Measurements from ENCODE around the gene C1QTNF9.
A peak's percentile ranks its signal among the peaks of the same experiment; 100 is the strongest.
"Not testable (repeated sequence)": the region's sequence is repeated elsewhere in the genome, so short reads cannot be mapped to it uniquely, and the experiment has no call there.

C1QTNF9 gene

DNA sequence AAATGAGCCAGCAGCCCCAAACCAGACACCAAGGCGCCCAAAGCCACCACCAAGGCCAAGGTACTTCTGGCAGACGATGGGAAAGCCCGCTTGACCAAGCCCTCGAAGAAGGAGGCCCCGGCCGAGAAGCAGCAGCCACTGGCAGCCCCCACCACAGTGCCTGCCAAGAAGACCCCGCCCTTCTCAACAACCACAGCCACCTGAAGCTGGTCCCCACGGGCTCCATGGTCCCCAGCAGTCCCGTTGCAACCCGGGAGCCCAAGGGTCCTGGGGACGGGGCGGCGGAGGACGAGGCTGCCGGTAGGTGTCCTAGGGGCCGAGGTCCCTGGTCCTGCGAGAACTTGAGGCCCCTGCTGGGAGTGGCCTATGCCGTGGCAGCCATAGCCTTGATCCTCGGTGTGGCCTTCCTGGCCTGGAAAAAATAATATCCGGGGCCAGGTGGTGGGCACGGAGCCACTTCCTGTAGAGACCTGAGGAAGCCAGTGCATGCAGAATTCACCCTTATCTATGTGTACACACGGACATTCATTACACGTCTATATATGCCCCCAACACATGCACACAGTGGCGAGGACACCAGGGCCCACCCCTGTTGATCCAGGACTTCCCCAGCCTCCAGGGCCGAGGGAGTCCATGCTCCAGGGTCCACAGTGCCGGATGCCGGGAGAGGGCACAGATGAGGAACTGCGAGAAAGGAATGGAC is 13.8 kb downstream of the C1QTNF9 start:
- no peak for DNase-seq (ENCODE audit: low spot score)

DNA sequence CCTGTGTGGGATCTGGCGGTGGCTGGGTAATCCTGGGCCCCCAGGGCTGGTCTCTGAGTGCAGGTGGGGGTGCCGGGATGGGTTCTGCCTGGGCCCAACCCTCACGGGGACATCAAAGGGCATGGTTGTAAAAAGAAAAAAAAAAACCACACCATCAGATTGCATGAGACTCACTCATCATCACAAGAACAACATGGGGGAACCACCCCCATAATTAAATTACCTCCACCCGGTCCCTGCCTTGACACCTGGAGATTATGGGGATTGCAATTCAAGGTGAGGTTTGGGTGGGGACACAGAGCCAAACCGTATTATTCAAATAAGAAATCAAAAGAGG is 14.3 kb downstream of the C1QTNF9 start:
- no peak for DNase-seq (ENCODE audit: low spot score)

DNA sequence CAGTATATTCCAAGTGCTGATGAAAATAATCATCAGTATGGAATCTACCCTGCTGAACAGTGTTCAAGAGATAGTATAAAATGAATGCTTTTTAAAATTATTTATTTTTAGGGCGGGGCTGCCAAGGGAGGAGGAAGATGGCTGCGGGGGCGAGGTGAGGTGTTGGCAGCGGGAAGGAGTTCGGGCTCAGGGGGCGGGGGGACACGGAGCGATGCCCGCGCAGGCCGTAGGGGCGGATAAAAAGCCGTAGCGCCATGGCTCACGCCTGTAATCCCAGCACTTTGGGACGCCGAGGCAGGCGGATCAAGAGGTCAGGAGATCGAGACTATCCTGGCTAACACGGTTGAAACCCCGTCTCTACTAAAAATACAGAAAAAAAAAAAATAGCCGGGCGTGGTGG is 18.2 kb downstream of the C1QTNF9 start:
- not testable (repeated sequence) for DNase-seq (ENCODE audit: low spot score)

DNA sequence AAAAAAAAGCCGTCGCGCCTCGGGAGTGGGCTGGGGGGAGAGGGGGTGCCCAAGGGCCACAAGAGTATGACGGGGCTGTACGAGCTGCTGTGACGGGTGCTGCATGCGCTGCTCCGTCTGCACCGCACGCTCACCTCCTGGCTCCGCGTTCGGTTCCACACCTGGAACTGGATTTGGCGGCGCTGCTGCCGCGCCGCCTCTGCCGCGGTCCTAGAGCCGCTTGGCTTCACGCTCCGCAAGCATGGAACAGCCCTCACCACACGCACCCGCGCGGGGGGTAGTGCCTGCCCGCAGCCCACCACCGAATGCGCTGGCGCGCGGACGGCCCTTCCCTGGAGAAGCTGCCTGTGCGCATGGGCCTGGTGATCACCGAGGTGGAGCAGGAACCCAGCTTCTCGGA is 18.8 kb downstream of the C1QTNF9 start:
- no peak for DNase-seq (ENCODE audit: low spot score)

DNA sequence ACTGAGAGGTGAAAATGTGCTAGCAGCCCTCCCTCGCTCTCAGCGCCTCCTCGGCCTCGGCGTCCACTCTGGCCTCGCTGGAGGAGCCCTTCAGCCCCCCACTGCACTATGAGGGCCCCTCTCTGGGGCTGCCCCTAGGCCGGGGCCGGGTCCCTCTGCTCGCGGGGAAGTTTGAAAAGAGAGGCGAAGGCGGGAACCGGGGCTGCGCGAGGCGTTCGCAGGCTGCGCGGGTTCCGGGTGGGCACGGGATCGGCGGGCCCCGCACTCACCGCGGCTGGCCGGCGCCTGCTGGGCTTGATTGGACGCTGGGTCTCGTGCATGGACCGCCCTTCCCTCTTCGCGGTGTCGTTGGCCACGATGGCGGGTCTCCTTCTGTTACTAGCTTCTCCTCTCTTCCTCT is 29.3 kb downstream of the C1QTNF9 start:
- no peak for DNase-seq (ENCODE audit: low spot score)

DNA sequence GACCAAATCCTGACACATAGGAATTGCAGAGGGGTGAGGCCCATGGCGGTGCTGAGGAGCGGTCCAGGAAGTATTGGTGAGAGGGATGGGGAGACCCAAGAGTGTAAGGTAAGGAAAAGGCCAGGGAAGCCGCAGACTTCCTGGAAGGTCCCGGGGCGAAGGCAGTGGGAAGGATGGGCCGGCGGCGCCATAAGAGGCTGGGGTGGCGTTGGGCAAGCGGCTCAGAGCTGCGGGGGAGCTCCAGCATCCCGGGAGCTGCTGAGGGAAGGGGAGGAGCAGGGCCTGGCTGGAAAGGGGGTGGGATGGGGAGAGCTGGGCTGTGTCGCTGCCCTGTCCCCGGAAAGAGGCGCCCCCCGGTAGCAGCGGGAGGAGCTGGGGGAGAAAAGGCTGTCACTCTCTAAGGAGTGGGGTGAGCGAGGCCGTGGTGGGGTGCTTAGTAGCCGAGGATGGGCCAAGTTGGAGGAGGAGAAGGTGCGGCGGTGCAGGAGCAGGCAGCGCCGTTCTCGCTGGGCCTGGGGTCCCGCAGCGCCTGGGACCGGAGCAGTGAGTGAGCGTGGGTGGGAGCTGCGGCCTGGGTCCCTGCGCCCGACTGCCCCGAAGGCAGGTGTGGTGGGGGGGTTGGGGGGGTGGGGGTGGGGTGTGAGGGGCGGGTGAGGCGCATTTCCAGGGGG is 30.7 kb downstream of the C1QTNF9 start:
- no peak for DNase-seq (ENCODE audit: low spot score)

DNA sequence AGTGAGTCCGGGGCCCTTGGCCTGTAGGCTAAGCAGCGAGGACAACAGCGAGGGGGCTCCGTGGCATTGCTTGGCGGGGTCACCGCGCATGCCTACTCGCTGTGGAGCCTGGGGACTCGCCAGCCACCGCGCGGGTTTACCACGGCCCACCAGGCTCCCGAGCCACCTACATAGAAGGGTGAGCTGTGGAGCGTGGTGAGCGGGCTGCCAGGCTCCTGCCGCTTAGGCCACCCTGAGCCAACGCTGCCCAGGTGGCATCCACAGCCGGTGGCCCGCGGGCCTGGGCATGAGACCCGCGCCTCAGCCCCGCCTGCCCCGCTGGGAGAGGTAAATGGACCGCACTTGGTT is 31.2 kb downstream of the C1QTNF9 start:
- no peak for DNase-seq (ENCODE audit: low spot score)

DNA sequence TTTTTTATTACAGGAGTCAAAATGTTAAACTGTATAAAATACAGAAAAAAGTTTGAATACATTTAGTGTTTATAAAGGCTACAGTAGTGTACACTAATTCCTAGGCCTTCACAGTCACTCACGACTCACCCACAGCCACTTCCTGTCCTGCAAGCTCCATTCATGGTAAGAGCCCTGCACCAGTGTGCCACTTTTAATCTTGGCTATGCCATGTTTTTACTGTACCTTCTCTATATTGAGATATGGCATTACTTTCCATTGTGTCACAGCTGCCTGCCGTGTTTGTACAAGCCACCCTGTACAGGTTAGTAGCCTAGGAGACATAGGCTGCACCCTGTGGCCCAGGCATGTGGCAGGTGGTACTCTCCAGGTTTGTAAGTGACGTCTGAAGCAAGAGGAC is 32.1 kb downstream of the C1QTNF9 start:
- peak; percentile 10 for DNase-seq (ENCODE audit: low spot score)

DNA sequence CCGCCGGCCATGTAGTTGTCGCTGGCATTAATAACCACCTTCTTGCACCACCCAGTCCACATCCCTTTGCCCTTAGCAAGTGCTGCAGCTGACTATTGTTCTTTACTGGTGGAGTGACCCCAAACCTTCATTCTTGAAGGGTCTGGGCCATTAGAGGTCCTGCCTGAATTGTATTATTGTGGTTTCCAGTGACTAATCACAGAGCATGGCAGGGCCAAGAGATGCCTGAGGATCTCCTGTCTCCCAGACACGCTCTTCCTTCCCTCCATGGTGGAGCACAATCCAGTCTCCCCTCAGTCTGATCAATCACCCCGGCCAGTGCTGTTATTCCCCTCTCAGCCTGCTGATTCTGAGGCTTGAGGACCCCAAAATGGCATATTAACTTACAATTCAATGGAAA is 39.0 kb downstream of the C1QTNF9 start:
- no peak for DNase-seq (ENCODE audit: low spot score)

DNA sequence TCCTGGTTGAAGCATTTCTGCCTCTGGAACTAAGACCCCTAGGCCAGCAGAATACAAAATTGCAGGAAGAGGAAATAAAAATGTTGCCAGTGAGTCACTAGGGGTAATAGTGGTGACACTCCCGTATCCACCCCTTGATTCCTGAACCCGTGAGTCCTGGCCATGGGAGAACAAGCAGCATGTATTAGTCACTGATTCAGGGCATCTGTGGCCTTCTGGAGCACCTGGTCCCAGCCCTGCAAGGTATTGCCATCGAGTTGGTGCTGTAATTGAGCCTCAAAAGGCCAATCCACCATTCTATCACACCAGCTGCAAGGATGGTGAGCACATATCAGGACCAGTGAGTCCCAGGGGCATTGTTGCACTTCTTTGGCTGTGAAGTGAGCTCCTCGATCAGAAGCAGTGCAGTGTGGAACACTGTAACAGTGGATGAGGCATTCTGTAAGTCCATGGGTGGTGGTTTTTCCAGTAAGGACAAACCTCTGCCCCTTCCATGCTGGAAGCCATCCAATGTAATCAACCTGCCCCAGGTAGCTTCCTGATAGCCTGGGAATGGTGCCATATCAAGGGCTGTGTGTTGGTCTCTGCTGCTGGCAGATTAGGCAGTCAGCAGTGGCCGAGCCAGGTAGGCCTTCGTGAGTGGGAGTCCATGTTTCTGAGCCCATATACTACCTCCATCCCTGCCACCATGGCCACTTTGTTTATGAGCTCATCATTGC is 39.6 kb downstream of the C1QTNF9 start:
- DNase-seq (ENCODE audit: low spot score): peak; percentile 85

DNA sequence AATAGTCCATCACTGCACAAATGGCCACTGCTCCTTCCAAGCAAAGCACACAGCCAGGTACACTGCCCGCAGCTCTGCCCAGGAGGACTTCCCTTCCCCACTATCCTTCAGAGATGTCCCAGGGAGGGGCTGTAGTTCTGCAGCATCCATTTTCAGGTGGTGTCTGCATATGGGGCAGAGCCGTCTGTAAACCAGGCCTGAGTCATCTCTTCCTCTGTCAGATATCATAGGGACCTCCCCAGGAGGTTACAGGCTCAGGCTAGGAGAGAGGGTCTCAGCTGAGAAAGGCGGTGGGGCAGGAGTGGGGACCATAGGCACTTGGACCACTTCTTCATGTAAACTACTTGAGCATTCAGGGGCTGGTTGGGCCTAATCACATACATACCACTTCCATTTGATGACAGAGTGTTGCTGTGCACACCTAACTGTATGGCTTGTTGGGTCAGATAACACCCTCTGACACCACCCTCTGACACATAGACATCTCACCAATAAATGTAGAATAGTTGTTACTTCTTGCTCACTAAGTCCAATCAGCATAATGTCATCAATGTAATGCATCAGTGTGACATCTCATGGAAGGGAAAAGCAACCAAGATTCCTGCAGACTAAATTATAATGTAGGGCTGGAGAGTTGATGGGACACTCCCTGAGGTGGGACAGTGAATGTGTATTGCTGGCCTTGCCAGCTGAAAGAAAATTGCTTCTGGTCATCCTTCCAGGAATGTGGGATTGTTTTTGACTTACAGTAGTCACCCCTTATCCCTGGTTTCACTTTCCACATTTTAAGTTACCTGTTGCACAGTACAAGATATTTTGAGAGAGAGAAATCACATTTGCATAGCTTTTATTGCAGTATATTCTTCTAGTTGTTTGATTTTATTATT is 40.6 kb downstream of the C1QTNF9 start:
- not testable (repeated sequence) for DNase-seq (ENCODE audit: low spot score)

DNA sequence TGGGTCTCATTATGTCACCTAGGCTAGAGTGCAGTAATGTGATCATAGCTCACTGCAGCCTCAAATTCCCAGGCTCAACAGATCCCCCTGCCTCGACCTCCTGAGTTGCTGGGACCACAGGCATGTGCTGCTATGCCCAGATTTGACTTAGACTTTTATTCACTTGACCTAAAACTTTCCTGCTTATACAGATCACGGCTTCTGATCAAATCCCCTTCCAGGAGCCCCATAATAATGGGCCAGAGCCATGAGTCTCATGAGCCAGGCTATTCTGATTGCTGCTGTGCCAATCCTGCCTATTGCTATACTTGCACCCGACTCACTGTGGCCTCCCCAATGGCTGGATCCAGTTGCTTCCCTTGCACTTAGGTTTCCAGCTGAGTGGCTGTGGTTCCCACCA is 42.0 kb downstream of the C1QTNF9 start:
- DNase-seq (ENCODE audit: low spot score): no peak

DNA sequence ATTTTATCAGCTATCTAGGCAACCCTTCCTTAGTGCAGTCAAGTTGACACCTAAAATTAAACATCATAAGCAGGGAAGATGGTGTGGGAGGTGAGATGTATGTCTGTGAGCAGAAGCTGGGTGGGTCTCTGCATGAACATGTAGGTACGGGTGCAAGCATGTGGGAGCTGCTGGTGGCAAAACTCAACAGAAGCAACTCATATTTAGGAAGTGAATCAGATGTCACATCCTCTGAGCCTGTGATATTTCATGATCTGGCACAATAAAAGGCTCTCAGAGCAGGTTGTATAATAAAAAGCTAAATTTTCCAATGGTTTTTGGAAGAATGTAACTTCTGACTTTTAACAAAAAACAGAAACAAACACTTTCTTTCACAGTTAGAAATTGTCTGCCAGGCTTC is 44.4 kb downstream of the C1QTNF9 start:
- DNase-seq (ENCODE audit: low spot score): no peak

DNA sequence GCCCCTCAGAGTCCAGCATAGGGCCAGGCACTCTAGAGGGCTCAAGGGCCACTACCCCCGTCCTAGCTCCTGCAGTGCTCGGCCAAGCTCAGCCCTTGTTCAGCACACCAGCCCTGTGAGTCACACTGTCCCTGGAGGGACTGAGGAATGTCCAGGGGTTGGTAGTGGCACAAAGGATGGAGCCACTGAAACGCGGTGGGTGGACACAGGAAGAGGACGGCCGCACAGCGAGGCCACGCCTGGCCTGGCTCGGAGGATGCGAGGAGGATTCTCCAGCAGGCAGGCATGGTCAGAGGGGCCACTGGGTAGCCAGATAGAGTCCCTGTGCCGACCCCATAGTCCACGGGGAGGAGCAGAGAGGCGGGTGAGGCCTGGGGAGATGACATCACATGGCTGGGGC is 45.7 kb downstream of the C1QTNF9 start:
- DNase-seq (ENCODE audit: low spot score): no peak

DNA sequence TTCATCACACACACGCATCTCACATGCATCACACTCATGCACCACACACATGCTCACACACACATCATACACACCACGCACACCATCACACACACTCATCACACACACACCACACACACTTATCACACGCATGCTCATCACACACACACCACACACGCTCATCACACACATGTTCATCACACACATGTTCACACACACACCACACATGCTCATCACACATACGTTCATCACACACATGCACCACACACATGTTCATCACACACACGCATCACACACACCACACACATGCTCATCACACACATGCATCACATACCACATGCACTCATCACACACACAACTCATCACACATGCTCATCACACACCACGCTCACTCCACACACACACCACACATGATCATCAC is 46.9 kb downstream of the C1QTNF9 start:
- no peak for DNase-seq (ENCODE audit: low spot score)

DNA sequence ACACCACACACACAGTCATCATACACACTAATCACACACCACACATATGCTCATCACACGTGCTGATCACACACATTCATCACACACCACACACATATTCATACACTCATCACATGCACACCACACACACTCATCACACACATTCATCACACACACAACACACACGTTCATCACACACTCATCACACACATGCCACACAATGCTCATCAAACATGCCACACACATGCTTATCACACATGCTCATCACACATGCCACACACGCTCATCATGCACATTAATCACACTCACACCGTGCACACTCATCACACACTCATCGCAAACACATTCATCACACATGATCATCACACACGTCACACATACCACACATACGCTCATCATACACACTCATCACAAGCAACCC is 47.5 kb downstream of the C1QTNF9 start:
- DNase-seq (ENCODE audit: low spot score): no peak

DNA sequence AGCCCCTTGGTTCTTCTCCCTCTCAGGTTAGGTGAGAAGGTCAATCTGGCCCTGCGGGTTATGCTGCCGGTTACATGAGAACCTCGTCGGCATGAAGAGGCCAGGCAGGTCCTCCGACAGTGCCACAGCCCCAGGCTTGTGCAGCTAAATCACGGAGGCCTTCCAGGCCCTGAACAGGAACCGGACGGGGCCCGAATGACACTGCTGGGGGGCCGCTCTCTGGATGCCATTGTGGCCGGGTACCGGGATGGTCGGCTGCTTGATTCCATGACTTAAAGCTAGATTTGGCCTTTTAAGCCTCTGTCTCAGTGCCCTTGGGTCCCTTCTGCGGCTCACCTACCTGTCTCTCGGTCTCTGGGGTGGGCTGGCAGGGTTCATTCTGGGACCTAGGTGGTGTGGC is 48.4 kb downstream of the C1QTNF9 start:
- no peak for DNase-seq (ENCODE audit: low spot score)

DNA sequence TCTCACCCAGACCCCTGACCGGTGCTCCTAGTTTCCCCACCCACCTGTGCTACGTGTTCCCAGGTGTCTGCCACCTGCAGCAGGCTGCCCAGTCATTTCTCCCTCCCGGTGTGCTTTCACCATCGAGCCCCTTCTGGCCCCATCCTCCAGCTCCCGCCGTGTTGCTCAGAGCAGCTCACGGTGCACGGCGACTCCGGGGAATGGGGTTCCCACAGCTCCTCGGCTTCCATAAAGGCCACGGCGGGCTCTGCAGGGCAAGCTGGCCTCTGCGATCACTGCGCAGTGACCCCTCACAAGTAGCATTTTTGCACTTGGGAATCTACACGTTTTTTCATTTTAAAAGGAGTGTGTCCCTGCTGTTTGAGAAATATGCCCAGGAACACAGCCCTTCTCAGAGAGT is 49.5 kb downstream of the C1QTNF9 start:
- not testable (repeated sequence) for DNase-seq (ENCODE audit: low spot score)

DNA sequence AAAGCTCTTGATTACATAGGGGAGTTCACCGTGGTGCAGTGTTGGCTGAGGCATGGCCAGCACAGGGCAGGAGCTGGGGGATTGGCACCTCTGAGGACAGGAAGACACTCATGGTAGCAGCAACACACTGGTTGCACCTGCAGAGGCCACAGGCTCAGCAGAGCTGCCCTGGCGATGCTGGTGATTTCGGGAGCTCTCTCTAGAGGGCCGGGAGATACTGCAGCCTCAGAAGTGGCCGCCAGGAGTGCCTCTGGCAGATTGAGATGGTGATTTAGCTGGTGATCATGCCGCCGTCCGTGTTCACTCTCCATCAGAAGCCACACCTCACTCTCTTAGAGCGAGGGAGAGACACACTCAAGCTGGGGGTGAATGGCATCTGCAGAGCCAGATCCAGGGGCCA is 49.9 kb downstream of the C1QTNF9 start:
- DNase-seq (ENCODE audit: low spot score): not testable (repeated sequence)

DNA sequence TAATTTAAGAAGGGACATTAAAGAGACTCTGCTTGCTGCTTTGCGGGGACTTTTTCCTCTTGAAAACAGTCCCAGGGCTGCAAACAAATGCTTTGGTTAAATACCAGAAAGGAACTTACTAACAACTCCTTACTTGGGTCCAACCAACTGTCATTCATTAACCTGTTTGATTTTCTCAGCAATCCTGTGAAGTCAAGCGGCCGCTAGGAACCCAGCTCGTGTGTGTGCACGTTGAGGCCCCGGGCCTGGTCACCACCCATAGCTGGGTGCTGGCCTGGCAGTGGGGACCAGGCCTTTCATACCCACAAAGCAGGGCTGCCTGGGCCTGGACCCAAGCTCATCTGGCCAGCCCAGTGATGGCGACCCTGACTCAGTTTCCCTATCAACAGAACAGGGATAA is 50.7 kb downstream of the C1QTNF9 start:
- no peak for DNase-seq (ENCODE audit: low spot score)

DNA sequence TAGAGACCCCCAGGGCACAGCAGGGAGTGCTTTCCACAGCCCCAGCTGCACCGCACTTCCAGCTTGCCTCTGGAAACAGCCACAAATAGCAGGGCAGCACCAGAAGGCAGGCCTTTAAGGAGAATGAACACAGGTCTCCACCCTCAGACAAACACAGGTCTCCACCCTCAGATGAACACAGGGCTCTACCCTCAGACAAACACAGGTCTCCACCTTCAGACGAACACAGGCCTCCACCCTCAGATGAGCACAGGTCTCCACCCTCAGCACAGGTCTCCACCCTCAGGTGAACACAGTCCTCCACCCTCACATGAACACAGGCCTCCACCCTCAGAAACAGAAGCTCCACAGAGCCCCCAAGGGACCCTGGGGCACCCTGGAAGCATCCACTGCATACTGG is 51.7 kb downstream of the C1QTNF9 start:
- DNase-seq (ENCODE audit: low spot score): no peak

DNA sequence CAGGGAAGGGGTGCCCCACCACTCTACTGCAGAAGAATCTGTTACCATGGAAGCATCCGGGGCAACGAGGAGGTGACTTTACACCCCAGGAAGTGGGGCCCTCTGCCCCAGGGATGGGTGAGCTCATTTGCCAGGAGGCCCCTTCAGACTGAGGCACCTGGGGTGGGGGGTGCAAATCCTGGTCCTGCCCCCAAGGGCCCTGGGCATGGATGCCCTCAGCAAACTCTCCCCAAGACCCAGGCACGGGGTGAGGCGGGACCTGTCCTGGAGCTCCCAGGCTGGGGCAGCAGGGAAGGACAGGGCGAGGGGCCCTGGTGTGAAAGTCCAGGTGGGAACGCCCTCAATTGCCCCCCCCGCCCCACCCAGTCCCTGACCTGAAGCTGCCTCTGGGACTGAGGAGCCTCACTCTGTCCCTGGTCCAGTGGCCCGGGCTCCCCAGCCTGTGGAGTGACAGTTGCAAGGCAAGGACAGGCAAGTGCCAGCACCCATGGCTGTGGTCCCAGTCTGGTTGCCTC is 52.5 kb downstream of the C1QTNF9 start:
- DNase-seq (ENCODE audit: low spot score): no peak

All from LoVo (cell line).